GM06990 (cell line): Measurements from ENCODE around the gene ADPRH.
"Not testable (repeated sequence)": the region's sequence is repeated elsewhere in the genome, so short reads cannot be mapped to it uniquely, and the experiment has no call there.

Source experiments
- DNase-seq: peaks from one replicate; pipeline ENCODE4 v3.0.0-alpha.2; 2011; ENCODE audit not compliant: insufficient read length; ENCODE audit errors: extremely low read depth
- H3K27me3 ChIP-seq: replicated peaks from 2 replicates; pipeline ENCODE4 v1.6.0; 2011; ENCODE audit warnings: low read length; ENCODE audit not compliant: control insufficient read depth, insufficient read depth
- H3K36me3 ChIP-seq: 2 replicates; pipeline ENCODE4 v1.5.1; 2011; ENCODE audit warnings: low read length; ENCODE audit not compliant: control insufficient read depth, insufficient read depth
- H3K4me3 ChIP-seq: replicated peaks from 2 replicates; pipeline ENCODE4 v1.5.1; 2011; ENCODE audit warnings: low read depth, mild to moderate bottlenecking, control low read depth, low read length
- TF ChIP-seq, protein P1 (sequence below): IDR thresholded peaks from 2 replicates; pipeline ENCODE4 v1.5.1; 2011; ENCODE audit warnings: low read length, control low read depth, mild to moderate bottlenecking, inconsistent platforms; ENCODE audit not compliant: insufficient read depth, poor library complexity, severe bottlenecking

ADPRH gene

DNA sequence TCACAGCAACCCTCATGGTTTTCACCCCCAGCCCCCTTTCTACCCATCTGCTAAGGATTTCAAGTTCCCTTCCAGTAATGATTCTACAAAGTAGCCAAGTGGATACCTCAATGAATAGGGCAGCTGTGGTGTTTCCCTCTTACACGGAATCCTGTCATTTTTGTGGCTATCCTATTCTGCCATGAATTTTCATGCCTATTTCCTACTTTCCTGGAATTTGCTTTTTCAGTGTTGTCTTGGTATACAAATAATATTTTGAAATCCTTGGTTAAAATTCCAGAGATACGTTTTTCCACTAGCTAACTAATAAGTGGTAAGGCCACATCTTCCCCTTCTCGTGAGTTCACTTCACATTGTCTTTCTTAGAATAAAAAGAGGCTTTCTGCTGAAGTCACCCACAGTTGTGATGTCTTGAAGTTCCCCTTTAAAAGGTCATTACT, 7.5 kb downstream of the ADPRH start:
- no peak for DNase-seq
- TF ChIP-seq, protein P1, sequence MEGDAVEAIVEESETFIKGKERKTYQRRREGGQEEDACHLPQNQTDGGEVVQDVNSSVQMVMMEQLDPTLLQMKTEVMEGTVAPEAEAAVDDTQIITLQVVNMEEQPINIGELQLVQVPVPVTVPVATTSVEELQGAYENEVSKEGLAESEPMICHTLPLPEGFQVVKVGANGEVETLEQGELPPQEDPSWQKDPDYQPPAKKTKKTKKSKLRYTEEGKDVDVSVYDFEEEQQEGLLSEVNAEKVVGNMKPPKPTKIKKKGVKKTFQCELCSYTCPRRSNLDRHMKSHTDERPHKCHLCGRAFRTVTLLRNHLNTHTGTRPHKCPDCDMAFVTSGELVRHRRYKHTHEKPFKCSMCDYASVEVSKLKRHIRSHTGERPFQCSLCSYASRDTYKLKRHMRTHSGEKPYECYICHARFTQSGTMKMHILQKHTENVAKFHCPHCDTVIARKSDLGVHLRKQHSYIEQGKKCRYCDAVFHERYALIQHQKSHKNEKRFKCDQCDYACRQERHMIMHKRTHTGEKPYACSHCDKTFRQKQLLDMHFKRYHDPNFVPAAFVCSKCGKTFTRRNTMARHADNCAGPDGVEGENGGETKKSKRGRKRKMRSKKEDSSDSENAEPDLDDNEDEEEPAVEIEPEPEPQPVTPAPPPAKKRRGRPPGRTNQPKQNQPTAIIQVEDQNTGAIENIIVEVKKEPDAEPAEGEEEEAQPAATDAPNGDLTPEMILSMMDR = no peak
- Histone ChIP-seq H3K4me3 (no peak overlapping the region), H3K36me3 (peaks cover 11% of the 10 kb centered on the region), H3K27me3 (no peaks in the 10 kb centered on the region)

DNA sequence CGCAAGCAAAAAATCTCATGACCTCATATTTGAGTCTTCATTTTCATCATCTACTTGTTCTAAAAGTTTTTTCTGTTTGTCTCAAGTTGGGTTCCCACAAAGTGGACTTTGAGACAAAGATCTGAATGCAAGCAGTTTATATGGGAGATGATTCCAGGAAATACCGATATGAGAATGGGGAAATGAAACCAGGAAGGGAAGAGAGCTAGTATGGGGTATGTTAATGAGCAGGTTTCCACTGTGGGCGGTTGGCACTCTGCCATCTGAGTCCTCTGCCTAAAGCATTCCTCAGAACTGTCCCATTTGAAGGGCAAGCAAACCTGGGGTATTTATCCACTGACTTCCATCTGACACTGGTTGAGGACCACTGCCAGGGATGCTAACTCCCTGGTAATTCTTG, 8.8 kb downstream of the ADPRH start:
- Histone ChIP-seq H3K36me3 (peaks cover 11% of the 10 kb centered on the region), H3K4me3 (no peak overlapping the region), H3K27me3 (no peaks in the 10 kb centered on the region)
- no peak for DNase-seq
- TF ChIP-seq, protein P1 = no peak

DNA sequence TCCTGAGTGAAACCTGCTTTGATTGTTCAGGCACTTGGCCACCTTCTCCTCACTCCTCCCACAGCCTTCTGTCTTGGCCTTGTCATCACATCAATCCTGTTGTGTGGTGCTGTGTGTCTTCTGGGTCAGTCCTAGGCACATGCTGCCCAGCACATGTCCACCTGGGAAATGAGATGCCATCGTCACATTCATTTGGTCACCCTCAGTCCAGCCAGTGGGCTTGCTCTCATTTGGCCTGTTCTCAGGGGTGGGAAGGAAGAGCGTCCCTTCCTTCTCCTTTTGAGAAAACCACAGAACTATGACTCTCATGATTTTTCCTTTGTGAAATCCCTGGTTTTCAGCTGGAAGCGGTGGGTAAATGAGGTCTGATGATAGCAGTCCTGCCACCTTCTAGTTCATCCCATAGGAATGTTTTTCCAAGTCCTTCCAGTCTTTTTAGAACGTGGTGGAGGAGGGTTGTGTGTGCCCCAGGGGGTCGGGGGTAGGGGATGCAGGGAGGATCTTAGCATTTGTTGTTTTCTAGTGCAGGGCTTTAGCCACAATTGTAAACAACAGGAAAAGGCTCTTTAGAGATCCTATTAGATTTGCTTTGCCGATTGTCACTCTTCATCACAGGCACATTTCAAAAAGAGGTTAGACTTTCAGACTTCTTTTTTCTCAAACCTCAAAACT, 9.9 kb downstream of the ADPRH start:
- peaks cover 11% of the 10 kb centered on the region for H3K36me3 ChIP-seq
- TF ChIP-seq, protein P1 = no peak
- H3K4me3 ChIP-seq = no peak overlapping the region
- no peaks in the 10 kb centered on the region for H3K27me3 ChIP-seq
- no peak for DNase-seq

DNA sequence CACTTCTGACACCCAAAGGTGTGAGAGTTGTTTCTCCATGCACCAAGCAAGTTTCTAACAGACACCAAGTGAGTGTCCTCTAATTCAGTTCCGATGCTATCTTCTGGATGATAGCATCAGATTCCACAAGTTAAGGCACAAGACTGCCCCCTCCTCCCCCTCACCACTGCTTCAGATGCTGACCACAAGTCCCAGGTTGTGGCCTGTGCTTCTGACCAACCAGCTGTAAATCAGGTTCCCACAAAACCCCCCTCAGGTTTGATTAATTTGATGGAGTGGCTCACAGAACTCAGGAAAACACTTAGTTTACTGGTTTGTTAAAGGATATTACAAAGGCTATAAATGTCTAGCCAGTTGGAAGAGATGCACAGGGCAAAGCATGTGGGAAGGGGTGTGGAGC, 11.4 kb downstream of the ADPRH start:
- DNase-seq = no peak
- TF ChIP-seq, protein P1 = no peak
- H3K4me3 ChIP-seq = no peak overlapping the region
- H3K36me3 ChIP-seq = peaks cover 11% of the 10 kb centered on the region
- H3K27me3 ChIP-seq = no peaks in the 10 kb centered on the region

DNA sequence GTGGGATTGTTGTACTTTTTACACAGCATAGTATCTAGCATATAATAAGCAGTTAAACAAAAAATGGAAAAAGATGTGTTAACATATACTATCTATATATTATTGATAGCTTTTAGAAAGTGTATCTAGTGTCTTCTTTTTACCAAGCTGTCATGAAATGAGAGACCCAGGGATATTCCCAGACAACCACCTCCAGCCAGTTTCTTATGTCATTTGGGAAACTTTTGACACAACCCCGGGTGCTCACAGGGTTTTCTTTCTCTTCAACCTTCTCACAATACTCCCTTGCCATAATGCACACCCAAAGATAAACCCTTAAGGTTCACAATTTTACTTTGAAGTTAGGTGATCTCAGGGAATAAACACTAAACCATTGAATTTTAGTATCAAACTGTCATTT, 13.6 kb downstream of the ADPRH start:
- TF ChIP-seq, protein P1 = no peak
- Histone ChIP-seq H3K4me3 (no peak overlapping the region), H3K36me3 (peaks cover 3% of the 10 kb centered on the region), H3K27me3 (no peaks in the 10 kb centered on the region)
- no peak for DNase-seq

DNA sequence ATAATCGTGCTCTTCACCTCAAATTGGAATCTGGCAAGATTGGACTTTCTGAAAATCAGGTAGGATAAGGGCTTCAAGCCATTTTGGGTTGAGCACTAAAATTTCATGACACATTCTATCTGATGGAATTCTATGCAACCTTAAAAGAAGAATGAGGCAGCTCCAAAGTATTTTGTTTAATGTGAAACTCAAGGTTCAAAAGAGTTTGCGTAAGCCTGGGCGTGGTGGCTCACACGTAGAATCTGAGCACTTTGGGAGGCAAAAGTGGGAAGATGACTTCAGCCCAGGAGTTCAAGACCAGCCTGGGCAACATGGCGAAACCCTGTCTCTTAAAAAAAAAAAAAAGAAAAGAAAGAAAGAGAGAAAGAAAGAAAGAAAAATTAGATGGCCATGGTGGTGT, 14.8 kb downstream of the ADPRH start:
- no peak for DNase-seq
- TF ChIP-seq, protein P1 = no peak
- no peak overlapping the region for H3K4me3 ChIP-seq
- H3K27me3 ChIP-seq = no peaks in the 10 kb centered on the region
- peaks cover 2% of the 10 kb centered on the region for H3K36me3 ChIP-seq

DNA sequence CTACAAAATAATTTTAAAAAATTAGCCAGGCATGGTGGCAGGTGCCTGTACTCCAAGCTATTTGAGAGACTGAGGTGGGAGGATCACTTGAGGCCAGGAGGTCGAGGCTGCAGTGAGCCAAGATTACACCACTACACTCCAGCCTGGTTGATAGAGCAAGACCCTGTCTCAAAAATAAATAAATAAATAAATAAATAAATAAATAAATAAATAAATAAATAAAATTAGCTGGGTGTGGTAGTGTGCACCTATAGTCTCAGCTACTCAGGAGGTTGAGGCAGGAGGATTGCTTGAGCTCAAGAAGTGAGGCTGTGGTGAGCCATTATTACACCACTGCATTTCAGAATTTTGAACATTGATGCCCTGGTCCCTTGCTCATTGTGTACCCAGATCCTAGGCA, 15.6 kb downstream of the ADPRH start:
- H3K36me3 ChIP-seq, DNase-seq, H3K27me3 ChIP-seq, H3K4me3 ChIP-seq: not testable (repeated sequence)
